Hematopoietic multipotent progenitor cell treated with erythropoietin and hydrocortisone succinate and interleukin-3 and kit ligand, for 8 days (in vitro differentiated cells): ENCODE data around the gene C6orf136.
"Not testable (repeated sequence)": the region's sequence is repeated elsewhere in the genome, so short reads cannot be mapped to it uniquely, and the experiment has no call there.

Experiments used
- DNase-seq: peaks from one replicate; pipeline ENCODE4 v3.0.0-alpha.2; 2015

C6orf136 gene

GRCh38 chr6:30664994-30665767, 18.2 kb downstream of the C6orf136 start:
- DNase-seq: no peak

- DNase-seq: not testable (repeated sequence)
Observed at GRCh38 chr6:30666300-30666699, 19.4 kb downstream of the C6orf136 start.

GRCh38 chr6:30670760-30671527, 24.0 kb downstream of the C6orf136 start:
- DNase-seq: no peak

GRCh38 chr6:30672445-30673253, 25.7 kb downstream of the C6orf136 start, which contains the start of gene DHX16:
DHX16 (minus strand) TSS chr6:30673006; CDS start chr6:30672841, 165 bp downstream.
- DNase-seq: peak; percentile 98

- DNase-seq: peak; percentile 63
Observed at GRCh38 chr6:30676660-30677285, 29.8 kb downstream of the C6orf136 start.

- DNase-seq: peak; percentile 83
Observed at GRCh38 chr6:30678964-30679726, 32.2 kb downstream of the C6orf136 start.

- DNase-seq: no peak
Observed at GRCh38 chr6:30679765-30680535, 33.0 kb downstream of the C6orf136 start.

GRCh38 chr6:30681766-30682142, 34.8 kb downstream of the C6orf136 start:
- no peak for DNase-seq

GRCh38 chr6:30682143-30683117, 35.5 kb downstream of the C6orf136 start:
- peak; percentile 81 for DNase-seq

- DNase-seq: no peak
Observed at GRCh38 chr6:30683183-30683979, 36.4 kb downstream of the C6orf136 start.

- peak; percentile 23 for DNase-seq
Observed at GRCh38 chr6:30683980-30684338, 37.0 kb downstream of the C6orf136 start.

- DNase-seq: peak; percentile 32
Observed at GRCh38 chr6:30684386-30685156, 37.6 kb downstream of the C6orf136 start.

- peak; percentile 33 for DNase-seq
Observed at GRCh38 chr6:30685157-30686008, 38.5 kb downstream of the C6orf136 start.

GRCh38 chr6:30686009-30686907, 39.3 kb downstream of the C6orf136 start, which contains the start of gene PPP1R18:
PPP1R18 (minus strand) TSS chr6:30686645; CDS start chr6:30686018, 627 bp downstream.
- DNase-seq: no peak

- DNase-seq: peak; percentile 64
Observed at GRCh38 chr6:30686908-30687658, 40.1 kb downstream of the C6orf136 start.
